Spleen (tissue), 11 donors: ENCODE results near the gene ODF2. TPM values are rescaled to one million over a fixed set of nuclear protein-coding genes. Genes with fewer than 3 reads are reported as not detected.

Experiments
- DNase-seq: peaks from one replicate; pipeline ENCODE4 v3.0.0-alpha.2; 2020
- H3K27ac ChIP-seq, 8 donors: fragments of 200-600 bp; sonication (generic) in 7 of 8; 1 replicate in 4 of 8; 2 replicates in 4 of 8; pipeline versions ENCODE4 v1.5.0 to v1.8.0; 2016 to 2021; ENCODE audit warnings: inconsistent platforms in 4 of 8, mild to moderate bottlenecking in 4 of 8, moderate library complexity in 1 of 8
- H3K27me3 ChIP-seq, 7 donors: fragments of 200-600 bp; sonication (generic) in 6 of 7; replicated peaks in 1 of 7; 1 replicate in 4 of 7; 2 replicates in 3 of 7; pipeline versions ENCODE4 v1.5.0 to v1.8.0; 2016 to 2021; ENCODE audit warnings: inconsistent platforms in 3 of 7, mild to moderate bottlenecking in 1 of 7
- H3K36me3 ChIP-seq, 6 donors: fragments of 200-600 bp; sonication (generic) in 5 of 6; 1 replicate in 4 of 6; 2 replicates in 2 of 6; pipeline versions ENCODE4 v1.5.0 to v1.8.0; 2016 to 2021; ENCODE audit warnings: inconsistent platforms in 2 of 6
- H3K4me1 ChIP-seq, 6 donors: fragments of 200-600 bp; sonication (generic) in 5 of 6; 1 replicate in 3 of 6; 2 replicates in 3 of 6; pipeline versions ENCODE4 v1.5.0 to v1.8.0; 2016 to 2021; ENCODE audit warnings: inconsistent platforms in 3 of 6
- H3K4me3 ChIP-seq, 8 donors: fragments of 200-600 bp; sonication (generic) in 7 of 8; 1 replicate in 4 of 8; 2 replicates in 4 of 8; pipeline versions ENCODE4 v1.5.0 to v1.8.0; 2016 to 2021; ENCODE audit warnings: inconsistent platforms in 4 of 8, mild to moderate bottlenecking in 4 of 8, moderate library complexity in 2 of 8
- H3K9me3 ChIP-seq, 8 donors: fragments of 200-600 bp; sonication (generic) in 7 of 8; 1 replicate in 4 of 8; 2 replicates in 4 of 8; pipeline versions ENCODE4 v1.5.0 to v1.8.0; 2016 to 2021; ENCODE audit warnings: inconsistent platforms in 4 of 8
- POLR2A ChIP-seq, 3 donors: fragments of 450-650 bp; IDR thresholded peaks; one replicate each; pipeline ENCODE4 v1.5.1; 2017; ENCODE audit warnings: antibody characterized with exemption in 3 of 3, mild to moderate bottlenecking in 1 of 3
- POLR2AphosphoS5 ChIP-seq, 3 donors: sonication (generic); formaldehyde crosslinking; IDR thresholded peaks; one replicate each; pipeline ENCODE4 v1.5.1; 2017; ENCODE audit warnings: antibody characterized with exemption in 3 of 3
- WGBS, 5 donors: extraction: QIAGEN DNeasy Blood & Tissue Kit in 3 of 5; methylation state at CpG; one replicate each; pipeline versions ENCODE4 v1.1.5 to v1.1.7; 2013 to 2018; 5-methylcytosine and 5-hydroxymethylcytosine counted together
- intact Hi-C: fragments of 100-400 bp; cut with DNase I; formaldehyde crosslinking; loops from one replicate; pipeline ENCODE4 v1.15.0; 2023; ENCODE audit warnings: low total_unique reads
- polyA plus RNA-seq, 3 donors: library from polyadenylated mRNA; stranded (reverse); fragments of 200-250 nt; gene quantifications; one replicate each; pipeline ENCODE4 v1.2.1, GENCODE V29; 2013
- total RNA-seq, 7 donors: library from RNA; depleted of rRNA in 3 of 7; stranded (reverse); fragments of >200 nt in 3 of 7; fragmentation: NEBNext Ultra II Directional in 4 of 7; extraction: Animal tissue kit (Norgen Biotek cat#: 25700) in 4 of 7; gene quantifications; one replicate each; pipeline versions ENCODE4 v1.1.0 to v1.2.1, GENCODE V29; 2016 to 2021
- TF ChIP-seq, protein P1 (sequence below), 11 experiments: fragments of 200-600 bp in 7 of 11; fragments of 450-650 bp in 4 of 11; sonication (generic) in 4 of 11; IDR thresholded peaks in 8 of 11; conservative IDR thresholded peaks in 3 of 11; 1 replicate in 7 of 11; 2 replicates in 4 of 11; pipeline versions ENCODE4 v1.4.0 to v1.8.0; 2016 to 2021; ENCODE audit warnings: antibody characterized with exemption in 11 of 11, inconsistent platforms in 4 of 11, mild to moderate bottlenecking in 1 of 11
- donor health status: healthy with polysubstance abuse.
- donor health status: DM: no; HTN: no; CAD: no; lungs with moderate emphysema.
- donor health status: DM: no; HTN: no; CAD: no.
- donor health status: Bipolar disorder and iron deficiency.
- donor health status: healthy.
- donor health status: DM: no; HTN: no; CAD: no.
- donor health status: DM: yes; HTN: yes; CAD: no.

The ODF2 gene
- total and polyA plus RNA-seq, 10 donors, result 13.4 to 37.5 (median 26.6) TPM

DNA sequence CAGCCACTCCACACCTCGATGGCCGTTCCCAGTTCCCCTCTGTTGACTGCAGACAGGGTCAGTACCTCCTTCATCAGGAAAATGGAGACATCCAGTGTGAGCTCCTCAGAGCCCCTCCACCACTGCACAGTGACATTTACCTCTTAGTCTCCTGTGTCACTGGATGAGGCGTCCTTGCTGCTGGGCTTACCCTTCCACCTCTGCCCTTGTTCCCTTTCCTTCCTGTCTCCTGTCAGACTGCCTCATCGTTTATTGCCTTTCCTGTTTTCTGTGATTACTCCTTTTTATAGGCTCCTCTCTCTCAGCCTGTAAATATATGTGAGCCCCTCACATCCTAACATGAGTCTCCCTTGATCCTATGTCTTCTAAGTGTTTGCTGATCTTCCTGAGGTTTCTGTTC, 73.4 kb downstream of the ODF2 start:
- DNase-seq, result no peak
- Histone ChIP-seq H3K36me3 (peaks cover 0 to 100% (median 95%) of the 10 kb centered on the region in 6 donors), H3K9me3 (no peaks in the 10 kb centered on the region), H3K4me1 (peaks cover 0 to 7% (median 0%) of the 10 kb centered on the region in 6 donors), H3K27ac (peak overlapping the region in 5 of 8 donors; percentile 4 to 50 (median 28)), H3K27me3 (no peaks in the 10 kb centered on the region), H3K4me3 (no peak overlapping the region)
- TF ChIP-seq, protein P1, sequence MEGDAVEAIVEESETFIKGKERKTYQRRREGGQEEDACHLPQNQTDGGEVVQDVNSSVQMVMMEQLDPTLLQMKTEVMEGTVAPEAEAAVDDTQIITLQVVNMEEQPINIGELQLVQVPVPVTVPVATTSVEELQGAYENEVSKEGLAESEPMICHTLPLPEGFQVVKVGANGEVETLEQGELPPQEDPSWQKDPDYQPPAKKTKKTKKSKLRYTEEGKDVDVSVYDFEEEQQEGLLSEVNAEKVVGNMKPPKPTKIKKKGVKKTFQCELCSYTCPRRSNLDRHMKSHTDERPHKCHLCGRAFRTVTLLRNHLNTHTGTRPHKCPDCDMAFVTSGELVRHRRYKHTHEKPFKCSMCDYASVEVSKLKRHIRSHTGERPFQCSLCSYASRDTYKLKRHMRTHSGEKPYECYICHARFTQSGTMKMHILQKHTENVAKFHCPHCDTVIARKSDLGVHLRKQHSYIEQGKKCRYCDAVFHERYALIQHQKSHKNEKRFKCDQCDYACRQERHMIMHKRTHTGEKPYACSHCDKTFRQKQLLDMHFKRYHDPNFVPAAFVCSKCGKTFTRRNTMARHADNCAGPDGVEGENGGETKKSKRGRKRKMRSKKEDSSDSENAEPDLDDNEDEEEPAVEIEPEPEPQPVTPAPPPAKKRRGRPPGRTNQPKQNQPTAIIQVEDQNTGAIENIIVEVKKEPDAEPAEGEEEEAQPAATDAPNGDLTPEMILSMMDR (IDR thresholded peaks at IDR 0.05 in 8 of 11, conservative IDR thresholded peaks at IDR 0.05 in 3 of 11), result no peak
- no peak for TF ChIP-seq POLR2A (IDR thresholded peaks at IDR 0.05)
- TF ChIP-seq POLR2AphosphoS5 (IDR thresholded peaks at IDR 0.05), result peak in 1 of 3 donors; percentile 33
- 57 to 74% (median 63%) methylated on average over 4 of the region's 4 CpGs for WGBS, 5 donors
- intact Hi-C loops, result no loop called here

DNA sequence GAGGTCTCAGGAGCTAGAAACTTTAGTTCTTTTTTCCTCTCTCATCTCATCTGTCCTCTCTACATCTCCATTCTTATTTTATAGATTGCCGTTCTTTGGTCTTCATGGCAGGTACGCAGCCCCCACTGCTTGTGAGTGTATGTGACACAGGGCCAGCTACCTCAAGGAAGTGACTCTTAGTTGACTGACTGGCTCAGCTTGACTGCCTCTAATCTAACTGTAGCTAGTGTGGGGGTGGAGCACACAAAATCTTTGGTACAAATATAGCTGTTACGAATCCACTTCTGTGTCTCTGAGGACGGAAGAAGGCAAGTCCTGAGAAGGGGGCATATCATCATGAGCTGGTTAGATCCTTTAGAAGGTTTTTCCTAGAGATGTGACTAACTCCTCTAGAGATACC, 76.8 kb downstream of the ODF2 start:
- intact Hi-C loops, result loop anchor here (10.0 kb wide), 1 partner anchor 52 kb away; no protein-coding TSS in a partner anchor
- Histone ChIP-seq H3K9me3 (no peaks in the 10 kb centered on the region), H3K27ac (no peak overlapping the region), H3K4me1 (peaks cover 0 to 7% (median 0%) of the 10 kb centered on the region in 6 donors), H3K27me3 (no peaks in the 10 kb centered on the region), H3K36me3 (peaks cover 1 to 100% (median 95%) of the 10 kb centered on the region in 6 donors), H3K4me3 (no peak overlapping the region)
- no peak for TF ChIP-seq POLR2AphosphoS5 (IDR thresholded peaks at IDR 0.05)
- TF ChIP-seq POLR2A (IDR thresholded peaks at IDR 0.05), result no peak
- TF ChIP-seq, protein P1 (IDR thresholded peaks at IDR 0.05 in 8 of 11, conservative IDR thresholded peaks at IDR 0.05 in 3 of 11), result no peak
- WGBS, 5 donors, result 89 to 98% (median 95%) methylated on average over 4 of the region's 4 CpGs
- DNase-seq, result no peak

DNA sequence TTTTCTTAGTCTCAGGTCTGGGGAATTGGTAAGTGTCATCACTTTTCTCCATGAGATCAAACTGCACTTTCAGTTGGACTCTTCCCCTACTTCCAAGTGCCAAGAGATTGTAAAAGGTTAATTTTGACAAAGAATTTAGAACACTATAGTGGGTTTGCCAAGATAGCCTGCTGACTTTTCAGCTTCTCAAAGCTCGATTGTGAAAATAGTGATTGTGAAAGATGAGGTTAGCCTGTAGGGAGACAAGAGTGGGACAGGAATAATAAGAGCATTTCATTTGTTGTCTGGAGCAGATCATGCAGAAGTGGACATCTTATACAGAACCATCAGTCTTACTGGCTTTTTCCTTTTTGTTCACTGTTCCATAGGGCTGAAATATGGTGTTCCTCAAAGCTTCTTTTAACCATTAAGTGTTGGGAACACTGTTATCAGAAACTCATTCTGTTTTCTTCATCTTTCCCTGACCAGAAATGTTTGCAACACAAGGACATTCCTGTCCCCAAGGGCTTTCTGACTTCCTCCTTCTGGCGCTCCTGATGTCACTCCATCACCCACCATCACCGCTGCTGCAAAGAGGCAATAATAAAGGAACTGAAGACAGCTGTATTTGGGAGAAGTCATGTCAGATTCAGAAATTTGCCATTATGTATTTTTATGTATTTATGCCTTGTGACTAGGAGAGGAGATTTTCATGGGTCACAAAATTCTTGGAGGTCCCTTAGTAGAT, 85.0 kb downstream of the ODF2 start:
- TF ChIP-seq, protein P1 (IDR thresholded peaks at IDR 0.05 in 8 of 11, conservative IDR thresholded peaks at IDR 0.05 in 3 of 11), result no peak
- TF ChIP-seq POLR2AphosphoS5 (IDR thresholded peaks at IDR 0.05) (no peak), POLR2A (IDR thresholded peaks at IDR 0.05) (no peak)
- 41 to 77% (median 65%) methylated on average over 3 of the region's 3 CpGs for WGBS, 5 donors
- Histone ChIP-seq H3K36me3 (peaks cover 10 to 84% (median 75%) of the 10 kb centered on the region in 6 donors), H3K27ac (peak overlapping the region in 1 of 8 donors; percentile 43), H3K27me3 (no peaks in the 10 kb centered on the region), H3K9me3 (no peaks in the 10 kb centered on the region), H3K4me1 (no peaks in the 10 kb centered on the region), H3K4me3 (no peak overlapping the region)
- DNase-seq, result no peak
- intact Hi-C loops, result no loop called here

DNA sequence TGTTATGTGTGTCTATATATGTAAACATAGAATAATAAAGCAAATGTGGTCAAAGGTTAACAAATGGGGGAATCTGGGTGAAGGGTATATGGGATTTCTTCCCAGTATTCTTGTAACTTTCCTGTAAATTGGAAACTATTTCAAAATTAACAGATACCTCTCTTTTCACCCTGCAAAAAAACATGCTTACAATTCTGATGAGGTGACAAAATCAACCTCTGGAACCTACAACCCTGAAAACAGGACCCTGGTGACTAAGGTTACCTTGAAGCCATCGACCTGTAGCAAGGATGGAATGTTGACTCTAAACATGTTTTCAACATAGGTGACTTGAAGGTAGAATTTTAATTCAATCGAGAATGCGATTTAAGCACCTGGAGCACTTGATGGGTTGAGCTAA, 90.7 kb downstream of the ODF2 start:
- Histone ChIP-seq H3K36me3 (peaks cover 0 to 27% (median 19%) of the 10 kb centered on the region in 6 donors), H3K4me1 (peaks cover 0 to 23% (median 16%) of the 10 kb centered on the region in 6 donors), H3K27ac (no peak overlapping the region), H3K27me3 (no peaks in the 10 kb centered on the region), H3K9me3 (no peaks in the 10 kb centered on the region), H3K4me3 (no peak overlapping the region)
- TF ChIP-seq, protein P1 (IDR thresholded peaks at IDR 0.05 in 8 of 11, conservative IDR thresholded peaks at IDR 0.05 in 3 of 11), result no peak
- TF ChIP-seq POLR2A (IDR thresholded peaks at IDR 0.05) (no peak), POLR2AphosphoS5 (IDR thresholded peaks at IDR 0.05) (no peak)
- no peak for DNase-seq
- WGBS, 5 donors, result 74 to 92% (median 88%) methylated on average over 3 of the region's 3 CpGs
- intact Hi-C loops, result no loop called here
